Activated CD8-positive, alpha-beta memory T cell treated with anti-CD3 and anti-CD28 coated beads for 36 hours (primary cell): ENCODE data around the gene MAX. TPM values are rescaled to one million over a fixed set of nuclear protein-coding genes. Genes with fewer than 3 reads are reported as not detected.

Experiments used
- CTCF ChIA-PET: fragments of 350-600 bp; sonication (Branson Sonifier 250); formaldehyde crosslinking; loops from one replicate; lab custom pipeline; 2021; ENCODE audit warnings: antibody characterized with exemption; lab: Charles Lee
- POLR2A ChIA-PET: fragments of 350-600 bp; sonication (Branson Sonifier 250); formaldehyde crosslinking; loops from one replicate; lab custom pipeline; 2021; ENCODE audit warnings: antibody characterized with exemption; lab: Charles Lee
- total RNA-seq, 2 experiments: library from RNA; stranded (reverse); gene quantifications; one replicate each; pipeline ENCODE4 v1.2.3, GENCODE V29; 2021

The MAX gene
- total RNA-seq, 2 experiments from 2014 or later: 113 to 120 TPM

GRCh38 chr14:65079201-65079600 is 23.1 kb downstream of the MAX start:
- ChIA-PET CTCF (no interaction called here), POLR2A (no interaction called here)

GRCh38 chr14:65077318-65077717 is 25.0 kb downstream of the MAX start:
- ChIA-PET POLR2A (interaction anchor here (0.6 kb wide), 1 partner anchor 11 kb away, joined by 3 read pairs; no protein-coding TSS in a partner anchor), CTCF (no interaction called here)

DNA sequence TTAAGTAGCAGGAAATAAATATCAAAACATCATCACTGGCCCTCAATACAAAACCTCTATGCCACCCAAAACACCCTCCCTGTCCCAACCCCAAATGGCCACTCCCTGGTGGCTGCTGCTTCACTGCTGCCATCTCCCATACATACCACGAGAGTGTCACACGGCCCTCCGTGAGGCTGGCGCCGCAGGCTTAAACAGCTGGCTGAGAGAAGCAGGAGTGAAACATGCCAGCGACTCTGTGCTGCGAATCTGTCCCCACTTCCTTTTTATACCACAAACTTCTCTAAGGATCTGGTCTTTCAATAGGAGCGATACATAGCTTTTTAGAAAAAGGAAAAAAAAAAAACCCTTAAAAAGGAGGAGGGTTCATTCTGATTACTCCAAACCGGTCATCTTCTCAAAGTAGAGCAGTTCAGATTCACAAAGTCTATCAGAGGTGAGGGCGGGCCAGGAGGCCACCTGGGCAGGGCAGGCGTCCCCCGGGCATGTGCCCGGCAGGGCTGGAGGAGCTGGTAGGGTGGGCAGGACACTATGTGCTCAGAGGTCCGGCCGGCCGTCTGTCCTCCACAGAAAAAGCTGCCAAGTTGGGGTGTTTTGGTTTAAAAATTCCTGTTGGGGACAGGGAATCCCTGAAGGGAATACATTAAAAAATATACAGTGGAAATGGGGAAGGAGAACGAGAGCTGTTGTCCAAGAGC is 26.5 kb downstream of the MAX start:
- ChIA-PET POLR2A (no interaction called here), CTCF (interaction anchor here (1.2 kb wide), 1 partner anchor 19 kb away, joined by 3 read pairs; no protein-coding TSS in a partner anchor)

DNA sequence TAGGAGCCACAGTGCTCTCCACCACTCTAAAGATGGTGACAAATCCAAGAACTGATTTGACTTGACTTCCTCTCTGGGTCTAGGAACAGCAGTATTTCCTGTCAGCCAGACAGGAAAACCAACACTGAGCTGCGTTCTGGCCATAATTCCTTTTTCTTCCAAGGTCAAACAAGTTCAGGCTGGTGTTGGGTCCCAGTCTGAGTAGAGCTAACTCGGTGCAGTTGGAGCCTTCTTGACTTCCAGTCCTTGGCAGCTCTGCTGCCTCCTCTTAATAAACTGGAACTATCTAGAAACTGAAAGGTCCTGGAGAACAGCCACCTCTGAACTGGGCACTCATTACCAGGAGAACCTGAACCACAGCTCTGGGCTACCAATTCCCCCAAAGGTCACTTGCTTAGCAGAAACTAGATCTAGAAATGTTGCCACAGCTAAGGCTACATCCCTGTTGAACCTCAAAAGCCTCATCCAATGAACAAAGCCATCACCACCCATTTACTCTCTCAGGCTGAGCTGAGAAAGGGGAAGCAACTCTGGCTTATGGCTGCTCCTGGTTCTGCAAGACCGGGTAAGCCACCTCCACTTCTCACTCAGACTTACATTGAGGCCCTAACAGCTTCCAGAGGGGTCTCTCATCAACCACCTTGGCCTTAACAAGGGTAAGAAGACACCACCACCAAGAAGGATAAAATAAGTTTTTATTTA is 27.7 kb downstream of the MAX start:
- ChIA-PET CTCF (no interaction called here), POLR2A (no interaction called here)

GRCh38 chr14:65073605-65074201 is 28.6 kb downstream of the MAX start:
- ChIA-PET POLR2A (no interaction called here), CTCF (interaction anchor here (1.6 kb wide), 1 partner anchor 103 kb away, joined by 3 read pairs; no protein-coding TSS in a partner anchor)

- CTCF ChIA-PET: interaction anchor here (1.6 kb wide), 1 partner anchor 102 kb away, joined by 3 read pairs; no protein-coding TSS in a partner anchor
- POLR2A ChIA-PET: no interaction called here
Observed at GRCh38 chr14:65072937-65073336, 29.4 kb downstream of the MAX start.

- POLR2A ChIA-PET: no interaction called here
- CTCF ChIA-PET: interaction anchor here (1.6 kb wide), 1 partner anchor 102 kb away, joined by 3 read pairs; no protein-coding TSS in a partner anchor
Observed at GRCh38 chr14:65072256-65072655, 30.1 kb downstream of the MAX start.

DNA sequence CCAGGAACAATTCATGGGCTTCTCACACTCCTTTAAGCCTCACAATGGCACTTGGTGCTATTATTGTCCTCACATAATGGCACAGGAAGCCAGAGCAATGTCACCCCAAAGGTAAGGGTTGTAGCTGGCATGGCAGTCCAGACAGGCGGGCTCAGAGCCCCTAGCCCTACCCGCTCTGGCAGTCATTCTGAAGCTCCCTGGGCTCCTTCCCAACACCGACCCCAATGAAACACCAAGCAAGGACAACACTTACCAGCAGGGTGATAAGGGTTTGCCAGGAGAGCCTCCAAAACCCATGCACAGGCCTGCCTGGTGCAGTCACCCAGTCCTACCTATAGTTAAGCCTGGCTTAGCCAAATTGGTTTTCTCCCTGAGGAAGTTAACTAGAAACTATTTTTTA is 30.8 kb downstream of the MAX start:
- ChIA-PET CTCF (no interaction called here), POLR2A (no interaction called here)

GRCh38 chr14:65070471-65070976 is 31.8 kb downstream of the MAX start:
- ChIA-PET POLR2A (no interaction called here), CTCF (no interaction called here)

DNA sequence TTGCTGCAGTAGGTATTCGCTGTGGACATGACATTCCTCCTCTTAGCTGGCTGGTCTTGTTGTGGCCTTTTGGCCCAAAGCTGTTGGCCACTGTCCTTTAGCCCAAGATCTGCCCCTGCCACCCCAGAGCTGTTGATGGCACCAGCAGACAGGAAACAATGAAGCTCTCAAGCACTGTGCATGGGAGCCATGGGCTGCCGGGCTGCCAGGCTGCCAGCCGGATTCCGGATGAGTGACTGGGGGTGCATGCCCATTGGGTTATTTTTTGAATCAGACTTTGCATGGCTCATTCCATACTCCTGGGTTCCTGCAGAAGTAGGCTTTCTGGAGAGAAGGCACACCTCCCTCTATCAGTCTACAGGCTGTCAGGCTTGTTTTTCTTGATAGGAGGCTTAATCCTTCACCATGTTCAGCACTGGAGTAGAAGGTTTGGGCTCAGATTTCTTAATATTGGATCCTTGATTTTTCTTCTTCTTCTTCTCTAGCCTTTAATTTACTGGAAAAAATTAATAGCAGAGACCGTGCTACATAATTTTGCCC is 32.4 kb downstream of the MAX start:
- CTCF ChIA-PET: no interaction called here
- POLR2A ChIA-PET: no interaction called here

- ChIA-PET CTCF (no interaction called here), POLR2A (no interaction called here)
Observed at GRCh38 chr14:65065719-65066118, 36.6 kb downstream of the MAX start.

DNA sequence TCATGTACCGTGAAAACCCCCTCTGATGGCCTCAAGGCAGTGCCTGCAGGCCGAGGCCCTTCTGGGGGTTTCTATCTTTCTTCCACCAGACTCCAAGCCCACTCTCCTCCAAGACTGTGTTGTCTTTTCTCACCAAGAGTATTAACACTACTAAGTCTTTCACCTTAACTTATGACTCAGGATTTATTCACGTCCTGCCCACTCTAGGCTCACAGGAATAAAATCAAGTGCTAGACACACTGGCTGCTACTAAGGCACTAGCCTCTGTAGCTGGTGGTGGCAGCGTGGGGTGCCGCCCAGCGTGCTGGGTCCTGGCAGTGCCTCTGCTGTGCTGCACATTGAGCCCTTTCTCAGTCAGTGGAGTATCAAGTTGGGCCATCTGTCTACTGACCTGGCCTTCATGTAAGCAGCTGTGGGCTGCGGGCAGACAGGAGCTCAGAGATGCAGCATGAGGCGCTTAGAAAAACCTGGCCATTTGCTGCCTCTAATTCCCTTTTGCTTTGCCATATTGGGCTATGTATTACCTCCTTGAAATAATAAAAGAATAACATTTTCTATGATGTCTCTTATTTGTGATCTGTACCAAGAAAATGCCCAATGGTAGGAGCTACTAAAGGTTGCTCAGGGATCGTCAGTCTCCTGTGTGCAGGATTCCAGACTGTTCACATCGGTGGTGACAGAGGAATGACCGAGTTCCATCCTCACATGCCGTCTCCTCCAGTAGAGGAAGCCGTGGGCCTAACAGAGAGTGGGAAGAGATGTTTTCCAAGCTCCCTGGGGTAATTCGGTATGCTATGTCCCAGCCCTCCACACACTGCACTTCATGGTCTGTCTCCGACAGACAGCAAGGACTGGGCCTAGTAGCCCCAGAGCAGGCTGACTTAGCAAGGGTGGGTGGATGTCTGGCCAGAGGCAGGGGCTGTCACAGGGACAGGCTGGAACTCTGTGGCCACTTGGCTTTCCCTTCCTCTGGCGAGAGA is 39.9 kb downstream of the MAX start:
- CTCF ChIA-PET: no interaction called here
- POLR2A ChIA-PET: no interaction called here

DNA sequence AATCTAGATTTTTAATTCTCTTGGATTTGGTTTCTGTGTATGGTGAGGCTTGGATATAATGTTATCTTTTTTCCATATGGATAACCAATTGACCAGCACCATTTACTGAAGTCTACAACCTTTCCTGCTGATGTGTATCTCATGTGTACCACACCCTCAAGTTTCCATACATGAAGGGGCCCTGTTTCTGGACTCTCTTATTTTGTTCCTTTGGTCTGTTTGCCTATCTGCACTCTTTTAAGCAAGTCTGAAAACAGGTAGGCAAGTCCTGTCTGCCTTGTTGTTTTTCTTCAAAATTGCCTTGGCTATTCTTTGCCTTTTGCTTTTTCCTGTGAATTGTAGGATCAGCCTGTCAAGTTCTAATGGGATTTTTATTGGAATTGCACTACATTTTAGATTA is 44.6 kb downstream of the MAX start:
- CTCF ChIA-PET: no interaction called here
- POLR2A ChIA-PET: no interaction called here

DNA sequence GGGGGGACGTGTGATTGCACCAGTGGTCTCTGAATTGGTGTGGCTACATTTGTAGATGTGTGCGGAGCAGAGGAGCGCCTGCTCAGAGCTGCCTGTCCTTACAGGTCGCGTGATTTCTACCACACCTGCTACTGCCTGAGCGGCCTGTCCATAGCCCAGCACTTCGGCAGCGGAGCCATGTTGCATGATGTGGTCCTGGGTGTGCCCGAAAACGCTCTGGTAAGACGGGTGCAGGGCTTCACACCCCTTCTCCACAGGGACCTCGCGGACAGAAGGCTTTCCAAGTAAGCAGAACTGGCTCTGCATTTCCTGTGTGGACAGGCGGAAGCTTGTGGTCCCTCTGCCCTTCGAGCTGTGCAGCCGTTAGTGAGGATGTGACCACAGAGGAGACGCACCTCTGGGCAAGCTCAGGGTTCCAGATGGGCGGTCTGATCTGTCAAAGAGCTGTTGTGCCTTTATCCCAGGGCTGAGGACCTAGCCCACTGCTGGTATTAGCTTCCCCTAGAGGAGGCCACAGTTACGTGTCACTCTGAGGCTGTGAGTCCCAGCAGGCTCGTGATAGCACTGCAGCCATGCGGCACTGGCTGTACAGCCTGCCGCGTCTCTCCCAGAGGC is 47.7 kb downstream of the MAX start:
- POLR2A ChIA-PET: no interaction called here
- CTCF ChIA-PET: no interaction called here

DNA sequence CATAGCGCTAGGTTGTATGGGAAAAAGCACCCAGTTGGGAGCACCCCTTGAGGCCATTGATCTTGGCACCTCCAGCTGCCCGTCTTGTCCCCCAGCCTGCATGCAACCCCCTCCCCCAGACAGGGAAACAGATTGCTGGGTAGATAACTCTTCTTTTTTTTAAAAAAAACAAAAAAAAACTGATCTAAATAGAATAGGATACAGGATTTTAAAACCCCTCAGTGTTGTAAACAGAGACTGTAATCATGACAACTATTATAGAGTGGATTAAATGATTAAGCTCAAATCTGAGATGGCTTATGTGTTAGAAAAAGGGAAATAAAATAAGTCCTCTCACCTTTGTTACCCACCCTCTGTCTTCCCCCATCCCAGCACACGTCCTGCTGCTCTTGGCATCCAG is 48.9 kb downstream of the MAX start:
- CTCF ChIA-PET: interaction anchor here (0.7 kb wide), 1 partner anchor 67 kb away, joined by 5 read pairs; the partner anchor contains the start of gene FNTB
- POLR2A ChIA-PET: no interaction called here

DNA sequence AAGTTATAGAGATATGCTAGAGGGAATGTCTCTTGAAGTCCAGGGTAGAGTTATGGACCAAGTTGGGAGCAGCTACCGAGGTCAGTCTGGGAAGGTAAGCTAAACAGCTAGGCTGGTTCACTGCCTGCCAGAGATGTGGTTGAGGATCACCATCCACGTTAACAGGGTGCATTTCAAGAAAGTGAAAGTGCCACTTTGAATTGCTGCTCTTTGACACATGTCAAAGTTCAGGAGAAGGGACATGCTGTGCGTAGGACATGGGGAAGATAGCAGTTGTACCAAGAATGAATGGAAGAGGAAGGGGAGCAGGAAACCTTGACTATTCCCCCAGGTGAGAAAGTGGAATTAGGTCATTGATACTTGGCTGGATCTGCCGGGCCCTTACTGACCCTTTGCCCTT is 49.5 kb downstream of the MAX start:
- POLR2A ChIA-PET: no interaction called here
- CTCF ChIA-PET: no interaction called here

GRCh38 chr14:65045709-65046108 is 56.6 kb downstream of the MAX start:
- POLR2A ChIA-PET: no interaction called here
- CTCF ChIA-PET: no interaction called here

GRCh38 chr14:65045006-65045405 is 57.3 kb downstream of the MAX start:
- ChIA-PET POLR2A (no interaction called here), CTCF (no interaction called here)

DNA sequence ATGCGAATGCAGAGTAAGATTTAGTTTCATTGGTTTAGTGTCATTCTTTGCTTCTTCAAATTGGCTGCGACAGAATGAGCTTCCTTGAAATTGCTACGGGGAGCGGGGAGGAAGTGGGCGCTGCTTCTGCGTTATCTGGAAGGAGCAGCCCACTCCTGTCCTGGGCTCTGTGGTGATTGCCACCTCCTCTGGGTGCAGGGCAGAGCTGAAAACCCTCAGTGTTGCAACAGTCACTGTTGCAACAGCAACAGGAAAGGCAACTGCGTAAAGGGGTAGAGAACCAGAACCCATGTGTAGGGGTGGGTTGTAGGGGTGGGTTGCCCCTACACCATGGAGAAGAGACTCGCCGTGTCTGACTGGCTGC is 57.7 kb downstream of the MAX start:
- POLR2A ChIA-PET: no interaction called here

More for the DNA sequence above, 57.7 kb downstream of the MAX start:
- CTCF ChIA-PET: no interaction called here
